Calu3 (cell line): Measurements from ENCODE around the gene GTPBP6. TPM values are rescaled to one million over a fixed set of nuclear protein-coding genes. Genes with fewer than 3 reads are reported as not detected.

Experiments
- BruUV-seq: library from RNA; stranded (reverse); fragments of 400-500 nt; replicated peaks from 2 replicates; lab custom pipeline; 2021; lab: Mats Ljungman, UMichigan
- CTCF ChIA-PET: fragments of 300-600 bp; sonication (Branson Sonifier 250); formaldehyde crosslinking; loops from one replicate; lab custom pipeline; 2022; ENCODE audit warnings: antibody characterized with exemption; lab: Charles Lee
- DNase-seq: peaks from one replicate; pipeline ENCODE4 v3.0.0; 2022
- H3K27ac Mint-ChIP-seq: one replicate; pipeline ENCODE4 v1.8.0; 2022; ENCODE audit warnings: mixed read lengths; ENCODE audit not compliant: unreplicated experiment
- H3K27me3 Mint-ChIP-seq: one replicate; pipeline ENCODE4 v1.8.0; 2022; ENCODE audit warnings: mixed read lengths; ENCODE audit not compliant: unreplicated experiment
- H3K36me3 Mint-ChIP-seq: one replicate; pipeline ENCODE4 v1.8.0; 2022; ENCODE audit warnings: mild to moderate bottlenecking, moderate library complexity, mixed read lengths; ENCODE audit not compliant: insufficient read depth, unreplicated experiment
- H3K4me1 Mint-ChIP-seq: one replicate; pipeline ENCODE4 v1.8.0; 2022; ENCODE audit warnings: mild to moderate bottlenecking, low read depth, mixed read lengths; ENCODE audit not compliant: unreplicated experiment
- H3K4me3 Mint-ChIP-seq: one replicate; pipeline ENCODE4 v1.8.0; 2022; ENCODE audit warnings: mild to moderate bottlenecking, low read depth, moderate library complexity, mixed read lengths; ENCODE audit not compliant: unreplicated experiment
- H3K9me3 Mint-ChIP-seq: one replicate; pipeline ENCODE4 v1.8.0; 2022; ENCODE audit warnings: low read depth, mixed read lengths; ENCODE audit not compliant: unreplicated experiment
- CTCF ChIP-seq: fragments of 200-600 bp; IDR thresholded peaks from one replicate; pipeline ENCODE4 v1.8.0; 2022; ENCODE audit warnings: antibody characterized with exemption; ENCODE audit not compliant: unreplicated experiment
- intact Hi-C: fragments of 100-400 bp; cut with micrococcal nuclease; formaldehyde crosslinking; loops from one replicate; pipeline ENCODE4 v1.10.0; 2022; ENCODE audit not compliant: unreplicated experiment
- total RNA-seq: library from RNA; stranded (reverse); gene quantifications from 2 replicates; pipeline ENCODE4 v1.2.3, GENCODE V29; 2022

The GTPBP6 gene
- total RNA-seq, 1 experiment from 2014 or later, result 32.9 TPM

GRCh38 chrX:334331-334891, 15.8 kb upstream of the GTPBP6 start:
- Mint-ChIP-seq H3K27ac (no peak overlapping the region), H3K9me3 (peaks cover 3% of the 10 kb centered on the region), H3K36me3 (peaks cover 44% of the 10 kb centered on the region), H3K4me3 (no peak overlapping the region), H3K4me1 (no peaks in the 10 kb centered on the region), H3K27me3 (no peaks in the 10 kb centered on the region)
- no TSS peak for BruUV-seq
- CTCF ChIA-PET, result no interaction called here
- intact Hi-C loops, result no loop called here
- TF ChIP-seq CTCF, result no peak
- DNase-seq, result no peak

DNA sequence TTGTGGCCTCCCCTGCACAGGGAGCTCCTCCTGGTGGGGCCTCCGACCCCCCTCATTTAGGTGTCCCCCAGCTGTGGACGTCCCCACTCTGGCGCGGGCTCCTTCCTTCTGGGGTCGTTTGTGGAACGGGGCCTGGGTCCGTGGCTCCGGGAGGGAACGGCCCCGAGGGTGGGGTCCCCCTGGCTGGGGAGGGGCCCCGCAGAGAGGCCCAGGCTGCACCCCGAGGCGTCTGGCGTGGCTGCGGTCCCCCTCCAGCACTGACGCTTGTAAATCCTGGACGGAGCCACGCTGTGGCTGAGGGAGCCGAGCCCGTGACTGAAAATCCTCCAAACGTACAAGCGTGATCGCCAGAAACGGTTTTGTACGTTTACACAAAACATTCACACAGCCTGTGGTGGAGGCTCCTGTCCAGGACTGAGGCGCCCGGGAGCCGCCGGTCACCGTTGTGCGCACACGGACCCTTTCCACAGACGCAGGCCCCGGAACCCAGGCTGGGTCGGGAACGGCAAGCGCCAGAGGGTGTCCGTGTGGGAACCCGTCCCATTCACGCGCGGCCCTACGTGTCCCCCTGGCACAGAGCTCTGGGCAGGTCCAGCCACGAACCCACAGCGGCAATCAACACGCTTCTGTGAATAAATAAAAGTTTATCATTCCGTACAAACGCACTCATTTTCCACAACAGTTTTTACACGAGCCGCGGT, 15.2 kb upstream of the GTPBP6 start:
- peaks cover 3% of the 10 kb centered on the region for H3K9me3 Mint-ChIP-seq
- H3K27ac Mint-ChIP-seq, result no peak overlapping the region

DNA sequence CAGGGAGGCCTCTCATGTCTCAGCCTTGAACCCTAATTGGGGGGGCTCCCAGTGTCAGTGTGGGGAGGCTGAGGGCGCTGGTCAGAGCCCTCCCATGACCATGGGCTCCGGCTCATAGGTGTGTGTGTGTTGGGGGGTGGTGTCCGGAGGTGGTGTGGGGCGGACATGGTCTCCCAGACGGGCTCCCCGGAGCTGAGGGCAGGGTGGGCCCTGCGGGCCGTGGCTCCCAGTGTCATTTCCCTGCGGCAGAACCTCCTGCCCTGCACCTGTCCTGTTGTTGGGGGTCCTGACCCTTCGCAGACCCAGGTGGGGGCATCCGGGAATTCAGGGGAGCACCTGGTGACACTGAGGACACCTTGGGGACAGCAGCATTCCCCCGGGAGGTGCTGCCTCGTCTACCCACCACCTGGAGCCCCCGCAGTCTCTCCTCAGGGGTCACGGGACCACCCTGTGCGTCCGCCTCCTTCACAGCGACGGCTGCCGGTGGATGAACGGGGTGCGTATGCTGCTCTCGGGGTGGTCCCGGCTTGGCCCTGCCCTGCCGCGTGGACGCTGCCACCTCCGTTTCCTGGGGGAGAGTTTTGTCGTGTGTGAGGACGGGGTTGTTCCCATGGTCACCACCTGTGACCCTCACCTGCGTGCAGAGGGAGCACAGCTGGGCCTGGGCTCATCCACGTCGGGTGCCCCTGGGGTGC, 14.5 kb upstream of the GTPBP6 start:
- BruUV-seq, result no TSS peak
- intact Hi-C loops, result no loop called here
- Mint-ChIP-seq H3K27me3 (no peaks in the 10 kb centered on the region), H3K9me3 (peaks cover 3% of the 10 kb centered on the region), H3K4me3 (no peak overlapping the region), H3K27ac (no peak overlapping the region), H3K4me1 (no peaks in the 10 kb centered on the region), H3K36me3 (peaks cover 35% of the 10 kb centered on the region)
- no peak for DNase-seq
- TF ChIP-seq CTCF, result no peak
- CTCF ChIA-PET, result no interaction called here

More for the DNA sequence above, 15.2 kb upstream of the GTPBP6 start:
- no TSS peak for BruUV-seq
- no peak for DNase-seq
- no peaks in the 10 kb centered on the region for H3K4me1 Mint-ChIP-seq
- no peak for TF ChIP-seq CTCF
- no peaks in the 10 kb centered on the region for H3K27me3 Mint-ChIP-seq
- H3K4me3 Mint-ChIP-seq, result no peak overlapping the region
- CTCF ChIA-PET, result no interaction called here
- intact Hi-C loops, result no loop called here
- peaks cover 42% of the 10 kb centered on the region for H3K36me3 Mint-ChIP-seq

GRCh38 chrX:332496-332860, 13.9 kb upstream of the GTPBP6 start:
- no TSS peak for BruUV-seq
- Mint-ChIP-seq H3K4me3 (no peak overlapping the region), H3K9me3 (peaks cover 3% of the 10 kb centered on the region), H3K27ac (no peak overlapping the region), H3K36me3 (peaks cover 36% of the 10 kb centered on the region), H3K4me1 (no peaks in the 10 kb centered on the region), H3K27me3 (no peaks in the 10 kb centered on the region)
- intact Hi-C loops, result no loop called here
- CTCF ChIA-PET, result no interaction called here
- no peak for TF ChIP-seq CTCF
- no peak for DNase-seq
